HepG2 (cell line): ENCODE data around the gene CENPO. TPM values are rescaled to one million over a fixed set of nuclear protein-coding genes. Genes with fewer than 3 reads are reported as not detected.

Experiments
- MED8 ChIP-seq: sonication (generic); formaldehyde crosslinking; IDR thresholded peaks from 2 replicates; pipeline ENCODE4 v1.8.1; 2023; ENCODE audit warnings: mild to moderate bottlenecking, missing genetic modification reagents; ENCODE audit not compliant: insufficient replicate concordance
- ZNF550 ChIP-seq: sonication (generic); formaldehyde crosslinking; IDR thresholded peaks from 2 replicates; pipeline ENCODE4 v1.4.0; 2020; ENCODE audit warnings: mild to moderate bottlenecking, missing genetic modification reagents, borderline replicate concordance
- ZNF607 ChIP-seq: sonication (generic); formaldehyde crosslinking; IDR thresholded peaks from 2 replicates; pipeline ENCODE4 v1.5.1; 2020; ENCODE audit warnings: missing genetic modification reagents, mild to moderate bottlenecking, borderline replicate concordance
- polyA plus RNA-seq, 8 experiments: library from polyadenylated mRNA; depleted of rRNA in 3 of 8; stranded (reverse) in 7 of 8; unstranded in 1 of 8; fragments of >200 nt; fragmentation: Illumina TruSeq in 4 of 8; extraction: Trizol in 4 of 8; gene quantifications; 2 replicates each; pipeline versions ENCODE4 v1.2.1 to v1.2.3, GENCODE V29; 2011 to 2016; ENCODE audit warnings: low read depth in 4 of 8, missing spikeins in 1 of 8, mixed read lengths in 1 of 8; ENCODE audit not compliant: insufficient read depth in 1 of 8
- total RNA-seq, 5 experiments: library from RNA; depleted of rRNA; stranded (reverse); fragments of >200 nt; fragmentation: Illumina TruSeq; extraction: Trizol; gene quantifications; 2 replicates each; pipeline ENCODE4 v1.2.3, GENCODE V29; 2016; ENCODE audit warnings: low read depth in 1 of 5
- TF ChIP-seq, protein P1 (sequence below): IDR thresholded peaks from 2 replicates; pipeline ENCODE4 v1.6.1; 2012; ENCODE audit warnings: low read length, improper control_type of control experiment
- TF ChIP-seq, protein P2 (sequence below): sonication (generic); formaldehyde crosslinking; conservative IDR thresholded peaks from 2 replicates; pipeline ENCODE4 v1.4.0; 2020; ENCODE audit warnings: mild to moderate bottlenecking, missing genetic modification reagents, moderate library complexity
- TF ChIP-seq, protein P3 (sequence below): sonication (generic); formaldehyde crosslinking; IDR thresholded peaks from 2 replicates; pipeline ENCODE4 v1.4.0; 2020; ENCODE audit warnings: mild to moderate bottlenecking, missing genetic modification reagents
- TF ChIP-seq, protein P4 (sequence below), 2 experiments: sonication (generic) in 1 of 2; formaldehyde crosslinking in 1 of 2; IDR thresholded peaks; 2 replicates each; pipeline versions ENCODE4 v1.5.1 to v1.6.1; 2011 to 2020; ENCODE audit warnings: borderline replicate concordance in 1 of 2, low read depth in 1 of 2, low read length in 1 of 2, mild to moderate bottlenecking in 1 of 2, missing genetic modification reagents in 1 of 2, moderate library complexity in 1 of 2
- TF ChIP-seq, protein P5 (sequence below): sonication (generic); formaldehyde crosslinking; IDR thresholded peaks from 2 replicates; pipeline ENCODE4 v1.4.0; 2020; ENCODE audit warnings: missing genetic modification reagents
- TF ChIP-seq, protein P6 (sequence below): sonication (generic); formaldehyde crosslinking; IDR thresholded peaks from 2 replicates; pipeline ENCODE4 v1.4.0; 2020; ENCODE audit warnings: missing genetic modification reagents

The CENPO gene
- total and polyA plus RNA-seq, 2 of the 13 experiments (the other 11 are each of a cell fraction or from before 2014, with no cell fraction given): 19.7 to 35.5 TPM

DNA sequence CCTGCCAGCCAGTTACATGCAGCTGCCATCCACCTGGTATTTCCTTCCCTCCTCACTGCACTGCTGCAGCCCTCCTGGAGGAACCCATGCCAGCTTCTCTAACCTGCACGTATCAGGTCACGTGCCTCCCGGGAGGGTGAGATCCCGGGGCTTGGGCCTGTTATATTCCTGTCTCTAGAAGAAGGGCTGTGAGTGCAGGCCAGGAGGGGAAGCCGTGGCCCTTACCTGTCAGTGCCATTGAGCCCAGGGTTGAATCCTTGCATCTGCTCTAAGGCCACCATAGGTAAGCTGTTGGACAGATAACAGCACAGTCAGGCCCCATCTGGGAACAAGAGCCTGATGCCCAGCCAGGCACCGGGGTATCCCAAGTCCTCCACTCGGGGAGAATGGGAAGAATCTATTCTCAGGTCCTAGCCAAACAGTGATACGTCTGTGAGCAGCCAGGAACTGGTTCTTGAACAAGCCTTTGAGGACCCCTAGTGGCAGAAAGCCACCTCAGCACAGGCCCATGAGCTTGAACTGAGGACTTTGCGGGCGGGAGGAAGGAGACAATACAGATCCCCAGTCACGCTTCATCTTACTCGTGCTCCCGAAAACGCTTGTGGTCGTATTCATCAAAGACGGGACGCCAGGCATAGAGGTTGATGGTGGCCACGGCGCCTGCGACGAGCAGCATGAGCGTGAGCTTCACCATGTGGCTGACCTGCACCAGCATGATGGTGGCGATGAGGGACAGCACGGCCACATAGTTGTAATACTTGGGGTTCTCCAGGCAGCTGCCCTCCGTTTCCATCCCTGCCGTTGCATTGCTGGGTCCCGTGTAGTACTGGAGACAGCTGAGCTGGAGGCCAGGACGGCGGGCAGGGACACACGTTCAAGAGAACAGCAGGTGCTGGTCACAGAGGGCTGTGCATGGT is 34.4 kb downstream of the CENPO start (continued):
- TF ChIP-seq, protein P1, sequence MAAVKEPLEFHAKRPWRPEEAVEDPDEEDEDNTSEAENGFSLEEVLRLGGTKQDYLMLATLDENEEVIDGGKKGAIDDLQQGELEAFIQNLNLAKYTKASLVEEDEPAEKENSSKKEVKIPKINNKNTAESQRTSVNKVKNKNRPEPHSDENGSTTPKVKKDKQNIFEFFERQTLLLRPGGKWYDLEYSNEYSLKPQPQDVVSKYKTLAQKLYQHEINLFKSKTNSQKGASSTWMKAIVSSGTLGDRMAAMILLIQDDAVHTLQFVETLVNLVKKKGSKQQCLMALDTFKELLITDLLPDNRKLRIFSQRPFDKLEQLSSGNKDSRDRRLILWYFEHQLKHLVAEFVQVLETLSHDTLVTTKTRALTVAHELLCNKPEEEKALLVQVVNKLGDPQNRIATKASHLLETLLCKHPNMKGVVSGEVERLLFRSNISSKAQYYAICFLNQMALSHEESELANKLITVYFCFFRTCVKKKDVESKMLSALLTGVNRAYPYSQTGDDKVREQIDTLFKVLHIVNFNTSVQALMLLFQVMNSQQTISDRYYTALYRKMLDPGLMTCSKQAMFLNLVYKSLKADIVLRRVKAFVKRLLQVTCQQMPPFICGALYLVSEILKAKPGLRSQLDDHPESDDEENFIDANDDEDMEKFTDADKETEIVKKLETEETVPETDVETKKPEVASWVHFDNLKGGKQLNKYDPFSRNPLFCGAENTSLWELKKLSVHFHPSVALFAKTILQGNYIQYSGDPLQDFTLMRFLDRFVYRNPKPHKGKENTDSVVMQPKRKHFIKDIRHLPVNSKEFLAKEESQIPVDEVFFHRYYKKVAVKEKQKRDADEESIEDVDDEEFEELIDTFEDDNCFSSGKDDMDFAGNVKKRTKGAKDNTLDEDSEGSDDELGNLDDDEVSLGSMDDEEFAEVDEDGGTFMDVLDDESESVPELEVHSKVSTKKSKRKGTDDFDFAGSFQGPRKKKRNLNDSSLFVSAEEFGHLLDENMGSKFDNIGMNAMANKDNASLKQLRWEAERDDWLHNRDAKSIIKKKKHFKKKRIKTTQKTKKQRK: no peak
- TF ChIP-seq ZNF607: peak; percentile 70; the same call in 1 of the 2 replicates
- TF ChIP-seq, protein P2, sequence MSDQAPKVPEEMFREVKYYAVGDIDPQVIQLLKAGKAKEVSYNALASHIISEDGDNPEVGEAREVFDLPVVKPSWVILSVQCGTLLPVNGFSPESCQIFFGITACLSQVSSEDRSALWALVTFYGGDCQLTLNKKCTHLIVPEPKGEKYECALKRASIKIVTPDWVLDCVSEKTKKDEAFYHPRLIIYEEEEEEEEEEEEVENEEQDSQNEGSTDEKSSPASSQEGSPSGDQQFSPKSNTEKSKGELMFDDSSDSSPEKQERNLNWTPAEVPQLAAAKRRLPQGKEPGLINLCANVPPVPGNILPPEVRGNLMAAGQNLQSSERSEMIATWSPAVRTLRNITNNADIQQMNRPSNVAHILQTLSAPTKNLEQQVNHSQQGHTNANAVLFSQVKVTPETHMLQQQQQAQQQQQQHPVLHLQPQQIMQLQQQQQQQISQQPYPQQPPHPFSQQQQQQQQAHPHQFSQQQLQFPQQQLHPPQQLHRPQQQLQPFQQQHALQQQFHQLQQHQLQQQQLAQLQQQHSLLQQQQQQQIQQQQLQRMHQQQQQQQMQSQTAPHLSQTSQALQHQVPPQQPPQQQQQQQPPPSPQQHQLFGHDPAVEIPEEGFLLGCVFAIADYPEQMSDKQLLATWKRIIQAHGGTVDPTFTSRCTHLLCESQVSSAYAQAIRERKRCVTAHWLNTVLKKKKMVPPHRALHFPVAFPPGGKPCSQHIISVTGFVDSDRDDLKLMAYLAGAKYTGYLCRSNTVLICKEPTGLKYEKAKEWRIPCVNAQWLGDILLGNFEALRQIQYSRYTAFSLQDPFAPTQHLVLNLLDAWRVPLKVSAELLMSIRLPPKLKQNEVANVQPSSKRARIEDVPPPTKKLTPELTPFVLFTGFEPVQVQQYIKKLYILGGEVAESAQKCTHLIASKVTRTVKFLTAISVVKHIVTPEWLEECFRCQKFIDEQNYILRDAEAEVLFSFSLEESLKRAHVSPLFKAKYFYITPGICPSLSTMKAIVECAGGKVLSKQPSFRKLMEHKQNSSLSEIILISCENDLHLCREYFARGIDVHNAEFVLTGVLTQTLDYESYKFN (CRISPR knock-in tag): no peak
- TF ChIP-seq, protein P3, sequence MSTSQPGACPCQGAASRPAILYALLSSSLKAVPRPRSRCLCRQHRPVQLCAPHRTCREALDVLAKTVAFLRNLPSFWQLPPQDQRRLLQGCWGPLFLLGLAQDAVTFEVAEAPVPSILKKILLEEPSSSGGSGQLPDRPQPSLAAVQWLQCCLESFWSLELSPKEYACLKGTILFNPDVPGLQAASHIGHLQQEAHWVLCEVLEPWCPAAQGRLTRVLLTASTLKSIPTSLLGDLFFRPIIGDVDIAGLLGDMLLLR (CRISPR knock-in tag): peak; percentile 28; the same call in 1 of the 2 replicates
- TF ChIP-seq, protein P4, sequence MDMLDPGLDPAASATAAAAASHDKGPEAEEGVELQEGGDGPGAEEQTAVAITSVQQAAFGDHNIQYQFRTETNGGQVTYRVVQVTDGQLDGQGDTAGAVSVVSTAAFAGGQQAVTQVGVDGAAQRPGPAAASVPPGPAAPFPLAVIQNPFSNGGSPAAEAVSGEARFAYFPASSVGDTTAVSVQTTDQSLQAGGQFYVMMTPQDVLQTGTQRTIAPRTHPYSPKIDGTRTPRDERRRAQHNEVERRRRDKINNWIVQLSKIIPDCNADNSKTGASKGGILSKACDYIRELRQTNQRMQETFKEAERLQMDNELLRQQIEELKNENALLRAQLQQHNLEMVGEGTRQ (IDR thresholded peaks at IDR 0.05; ENCODE audit: low read depth, low read length): no peak
- TF ChIP-seq, protein P4 (CRISPR knock-in tag; IDR thresholded peaks at IDR 0.05; ENCODE audit: borderline replicate concordance): no peak
- TF ChIP-seq, protein P5, sequence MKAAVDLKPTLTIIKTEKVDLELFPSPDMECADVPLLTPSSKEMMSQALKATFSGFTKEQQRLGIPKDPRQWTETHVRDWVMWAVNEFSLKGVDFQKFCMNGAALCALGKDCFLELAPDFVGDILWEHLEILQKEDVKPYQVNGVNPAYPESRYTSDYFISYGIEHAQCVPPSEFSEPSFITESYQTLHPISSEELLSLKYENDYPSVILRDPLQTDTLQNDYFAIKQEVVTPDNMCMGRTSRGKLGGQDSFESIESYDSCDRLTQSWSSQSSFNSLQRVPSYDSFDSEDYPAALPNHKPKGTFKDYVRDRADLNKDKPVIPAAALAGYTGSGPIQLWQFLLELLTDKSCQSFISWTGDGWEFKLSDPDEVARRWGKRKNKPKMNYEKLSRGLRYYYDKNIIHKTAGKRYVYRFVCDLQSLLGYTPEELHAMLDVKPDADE: no peak
- no peak for TF ChIP-seq ZNF550
- TF ChIP-seq, protein P6, sequence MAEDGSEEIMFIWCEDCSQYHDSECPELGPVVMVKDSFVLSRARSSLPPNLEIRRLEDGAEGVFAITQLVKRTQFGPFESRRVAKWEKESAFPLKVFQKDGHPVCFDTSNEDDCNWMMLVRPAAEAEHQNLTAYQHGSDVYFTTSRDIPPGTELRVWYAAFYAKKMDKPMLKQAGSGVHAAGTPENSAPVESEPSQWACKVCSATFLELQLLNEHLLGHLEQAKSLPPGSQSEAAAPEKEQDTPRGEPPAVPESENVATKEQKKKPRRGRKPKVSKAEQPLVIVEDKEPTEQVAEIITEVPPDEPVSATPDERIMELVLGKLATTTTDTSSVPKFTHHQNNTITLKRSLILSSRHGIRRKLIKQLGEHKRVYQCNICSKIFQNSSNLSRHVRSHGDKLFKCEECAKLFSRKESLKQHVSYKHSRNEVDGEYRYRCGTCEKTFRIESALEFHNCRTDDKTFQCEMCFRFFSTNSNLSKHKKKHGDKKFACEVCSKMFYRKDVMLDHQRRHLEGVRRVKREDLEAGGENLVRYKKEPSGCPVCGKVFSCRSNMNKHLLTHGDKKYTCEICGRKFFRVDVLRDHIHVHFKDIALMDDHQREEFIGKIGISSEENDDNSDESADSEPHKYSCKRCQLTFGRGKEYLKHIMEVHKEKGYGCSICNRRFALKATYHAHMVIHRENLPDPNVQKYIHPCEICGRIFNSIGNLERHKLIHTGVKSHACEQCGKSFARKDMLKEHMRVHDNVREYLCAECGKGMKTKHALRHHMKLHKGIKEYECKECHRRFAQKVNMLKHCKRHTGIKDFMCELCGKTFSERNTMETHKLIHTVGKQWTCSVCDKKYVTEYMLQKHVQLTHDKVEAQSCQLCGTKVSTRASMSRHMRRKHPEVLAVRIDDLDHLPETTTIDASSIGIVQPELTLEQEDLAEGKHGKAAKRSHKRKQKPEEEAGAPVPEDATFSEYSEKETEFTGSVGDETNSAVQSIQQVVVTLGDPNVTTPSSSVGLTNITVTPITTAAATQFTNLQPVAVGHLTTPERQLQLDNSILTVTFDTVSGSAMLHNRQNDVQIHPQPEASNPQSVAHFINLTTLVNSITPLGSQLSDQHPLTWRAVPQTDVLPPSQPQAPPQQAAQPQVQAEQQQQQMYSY (CRISPR knock-in tag): no peak
- TF ChIP-seq MED8 (CRISPR knock-in tag): no peak
